ENCODE results near the gene IRAK1.

IRAK1 gene

DNA sequence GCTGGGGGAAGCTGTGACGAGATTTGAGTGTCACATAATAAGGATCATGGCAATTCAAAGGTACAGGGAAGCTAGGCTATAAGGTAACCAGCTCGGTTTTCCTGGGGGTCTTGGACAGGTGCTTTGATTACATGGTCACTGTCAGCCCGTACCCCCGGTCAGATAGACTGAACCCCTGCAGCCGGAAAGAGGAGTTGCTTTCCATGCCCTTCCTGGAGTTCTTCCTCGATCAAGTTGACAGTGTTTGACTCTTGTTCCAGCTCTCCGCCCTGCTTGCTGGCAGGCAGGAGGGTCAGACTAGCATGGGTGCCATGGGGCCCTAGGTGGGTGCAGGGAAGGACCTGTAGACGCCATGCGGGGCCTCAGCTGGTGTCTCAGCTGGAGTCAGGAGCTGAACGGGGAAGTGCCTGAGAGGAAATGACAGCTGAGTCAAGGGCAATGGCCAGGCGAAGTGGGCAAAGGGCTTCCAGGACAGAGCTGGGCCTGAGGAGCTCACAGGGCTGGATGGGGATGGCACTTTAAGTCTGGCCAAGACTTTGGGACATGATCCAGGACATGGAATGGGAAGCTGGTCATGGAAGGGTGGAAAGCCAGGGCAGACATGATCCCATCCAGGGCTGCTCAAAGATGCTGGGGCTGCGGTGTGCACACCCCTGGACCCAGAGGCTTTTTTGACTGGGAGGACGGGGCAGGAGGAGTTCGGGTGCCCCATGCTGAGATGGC lies 45.5 kb downstream of the IRAK1 start:
- Histone ChIP-seq H3K9me2 (replicated peaks; ENCODE audit: control insufficient read depth, low read length) (no peaks in the 10 kb centered on the region), H3K79me2 (ENCODE audit: control insufficient read depth, low read length) (peaks cover 44% of the 10 kb centered on the region), H3K27me3 (ENCODE audit: control insufficient read depth, low read length) (no peaks in the 10 kb centered on the region), H3K4me3 (ENCODE audit: low read length) (peak overlapping the region; percentile 77), H3K27ac (ENCODE audit: low read depth, low read length) (peak overlapping the region; percentile 94), H3K36me3 (ENCODE audit: control insufficient read depth, low read length) (peaks cover 23% of the 10 kb centered on the region), H4K20me1 (ENCODE audit: control insufficient read depth, insufficient read depth, low read depth, low read length) (no peaks in the 10 kb centered on the region), H3F3A (ENCODE audit: control insufficient read depth, insufficient read depth) (0 out of 2 replicates have a peak, but pooled peaks cover 3% of the 10 kb centered on the region), H3K9me3 (ENCODE audit: control insufficient read depth, insufficient read depth, low read length) (no peaks in the 10 kb centered on the region), H3K4me2 (ENCODE audit: low read length) (peak overlapping the region; percentile 91), H3K4me1 (ENCODE audit: control insufficient read depth, low read length) (peaks cover 16% of the 10 kb centered on the region)
- TF ChIP-seq, protein P1, sequence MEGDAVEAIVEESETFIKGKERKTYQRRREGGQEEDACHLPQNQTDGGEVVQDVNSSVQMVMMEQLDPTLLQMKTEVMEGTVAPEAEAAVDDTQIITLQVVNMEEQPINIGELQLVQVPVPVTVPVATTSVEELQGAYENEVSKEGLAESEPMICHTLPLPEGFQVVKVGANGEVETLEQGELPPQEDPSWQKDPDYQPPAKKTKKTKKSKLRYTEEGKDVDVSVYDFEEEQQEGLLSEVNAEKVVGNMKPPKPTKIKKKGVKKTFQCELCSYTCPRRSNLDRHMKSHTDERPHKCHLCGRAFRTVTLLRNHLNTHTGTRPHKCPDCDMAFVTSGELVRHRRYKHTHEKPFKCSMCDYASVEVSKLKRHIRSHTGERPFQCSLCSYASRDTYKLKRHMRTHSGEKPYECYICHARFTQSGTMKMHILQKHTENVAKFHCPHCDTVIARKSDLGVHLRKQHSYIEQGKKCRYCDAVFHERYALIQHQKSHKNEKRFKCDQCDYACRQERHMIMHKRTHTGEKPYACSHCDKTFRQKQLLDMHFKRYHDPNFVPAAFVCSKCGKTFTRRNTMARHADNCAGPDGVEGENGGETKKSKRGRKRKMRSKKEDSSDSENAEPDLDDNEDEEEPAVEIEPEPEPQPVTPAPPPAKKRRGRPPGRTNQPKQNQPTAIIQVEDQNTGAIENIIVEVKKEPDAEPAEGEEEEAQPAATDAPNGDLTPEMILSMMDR (IDR thresholded peaks at IDR 0.05; ENCODE audit: low read depth, low read length, poor library complexity, severe bottlenecking) = no peak
- no peak for TF ChIP-seq EZH2phosphoT487 (IDR thresholded peaks at IDR 0.05; ENCODE audit: borderline replicate concordance, low read length)

DNA sequence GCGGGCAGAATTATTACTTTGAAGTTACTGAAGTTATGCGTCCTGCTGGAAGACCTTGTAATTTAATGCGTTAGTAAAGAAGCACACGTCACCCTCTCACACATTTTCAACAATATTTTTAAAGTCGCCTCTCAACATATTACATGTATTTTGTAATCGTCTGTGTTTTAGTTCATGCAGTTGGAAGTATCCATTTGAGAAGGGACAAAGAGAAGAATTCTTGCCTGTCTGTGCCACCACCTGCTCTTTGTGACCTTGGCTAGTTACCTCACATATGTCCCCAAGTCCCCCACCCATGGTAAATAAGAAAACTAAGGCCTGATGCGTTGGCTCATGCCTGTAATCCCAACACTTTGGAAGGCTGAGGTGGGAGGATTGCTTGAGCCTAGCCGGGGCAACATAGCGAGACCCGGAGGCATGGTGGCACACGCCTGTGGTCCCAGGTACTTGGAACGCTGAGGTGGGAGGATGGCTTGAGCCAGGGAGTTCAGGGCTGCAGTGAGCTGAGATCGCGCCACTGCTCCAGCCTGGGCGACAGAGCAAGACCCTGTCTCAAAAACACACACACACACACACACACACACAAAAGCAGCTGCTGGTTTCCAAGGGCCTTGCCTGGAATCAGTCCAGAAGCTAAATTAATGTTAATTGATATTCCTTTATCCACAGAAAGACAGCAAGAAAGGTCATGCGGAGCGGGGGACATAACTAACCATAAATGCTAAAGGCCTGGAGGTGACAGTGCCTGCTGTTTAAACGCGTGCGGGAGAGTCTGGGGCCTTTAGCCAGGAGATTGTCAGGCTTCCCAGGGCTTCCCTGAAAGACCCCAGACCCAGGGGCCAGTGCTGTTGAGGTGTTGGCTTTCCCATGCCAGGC lies 46.3 kb downstream of the IRAK1 start:
- Histone ChIP-seq H3K27ac (ENCODE audit: low read depth, low read length) (peak overlapping the region; percentile 94), H3F3A (ENCODE audit: control insufficient read depth, insufficient read depth) (0 out of 2 replicates have a peak, but pooled peaks cover 3% of the 10 kb centered on the region), H3K4me1 (ENCODE audit: control insufficient read depth, low read length) (peaks cover 22% of the 10 kb centered on the region), H4K20me1 (ENCODE audit: control insufficient read depth, insufficient read depth, low read depth, low read length) (no peaks in the 10 kb centered on the region; the same call in 1 of the 2 replicates), H3K9me3 (ENCODE audit: control insufficient read depth, insufficient read depth, low read length) (no peaks in the 10 kb centered on the region), H3K79me2 (ENCODE audit: control insufficient read depth, low read length) (peaks cover 52% of the 10 kb centered on the region), H3K27me3 (ENCODE audit: control insufficient read depth, low read length) (no peaks in the 10 kb centered on the region), H3K36me3 (ENCODE audit: control insufficient read depth, low read length) (peaks cover 30% of the 10 kb centered on the region), H3K4me2 (ENCODE audit: low read length) (peak overlapping the region; percentile 91), H3K9me2 (replicated peaks; ENCODE audit: control insufficient read depth, low read length) (no peaks in the 10 kb centered on the region), H3K4me3 (ENCODE audit: low read length) (peak overlapping the region; percentile 77)
- TF ChIP-seq, protein P1 (IDR thresholded peaks at IDR 0.05; ENCODE audit: low read depth, low read length, poor library complexity, severe bottlenecking) = no peak
- TF ChIP-seq EZH2phosphoT487 (IDR thresholded peaks at IDR 0.05; ENCODE audit: borderline replicate concordance, low read length) = no peak

DNA sequence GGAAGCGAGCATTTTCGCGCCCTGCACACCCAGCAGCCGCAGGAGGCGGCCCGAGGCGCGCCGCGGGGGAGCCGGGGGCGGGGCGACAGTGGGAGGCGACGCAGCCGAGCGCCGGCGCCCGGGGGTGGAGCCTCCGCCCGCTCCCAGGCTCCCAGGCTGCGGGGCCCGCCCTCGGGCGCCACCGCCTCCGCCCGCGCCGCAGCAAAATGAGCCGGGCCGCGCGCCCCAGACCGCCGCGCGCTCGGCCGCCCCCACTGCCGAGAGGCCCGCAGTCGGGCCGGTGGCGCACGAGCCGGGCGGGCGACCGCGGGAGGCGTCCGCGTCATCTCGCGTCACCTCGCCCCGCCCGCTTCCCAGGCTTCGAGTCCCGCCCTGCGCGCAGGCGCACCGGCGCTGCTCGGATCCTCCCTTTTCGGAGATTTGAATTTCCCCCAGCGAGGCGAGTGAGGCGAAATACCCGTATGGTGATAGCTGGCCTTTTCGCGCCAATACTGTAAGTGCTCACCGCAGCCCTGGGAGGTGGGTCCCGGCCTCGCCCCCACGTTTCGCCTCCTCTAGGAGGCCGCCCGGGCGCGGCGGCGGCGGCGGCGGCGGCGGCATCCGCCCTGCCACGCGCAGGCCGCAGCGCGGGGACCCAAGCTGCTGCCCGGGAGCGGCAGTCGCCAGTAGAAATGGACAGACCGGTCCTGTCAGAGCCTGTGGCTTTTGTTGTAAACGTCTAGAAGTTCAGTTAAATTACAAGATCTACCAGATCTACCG lies 47.2 kb downstream of the IRAK1 start, which contains the start of gene TMEM187:
Gene TMEM187, plus strand, starts transcription at position 387 of the 759 bp plus-strand sequence. CDS start 9,309 bp downstream, outside the sequence.
- Histone ChIP-seq H3K27ac (ENCODE audit: low read depth, low read length) (peak within 1 kb of the TSS; percentile 96), H3K27me3 (ENCODE audit: control insufficient read depth, low read length) (no peaks in the 10 kb centered on the region), H3K36me3 (ENCODE audit: control insufficient read depth, low read length) (peaks cover 37% of the 10 kb centered on the region), H3K9me3 (ENCODE audit: control insufficient read depth, insufficient read depth, low read length) (no peaks in the 10 kb centered on the region), H3K4me1 (ENCODE audit: control insufficient read depth, low read length) (peaks cover 30% of the 10 kb centered on the region), H3K4me2 (ENCODE audit: low read length) (peak within 1 kb of the TSS; percentile 91), H4K20me1 (ENCODE audit: control insufficient read depth, insufficient read depth, low read depth, low read length) (peaks cover 7% of the 10 kb centered on the region; the same call in 1 of the 2 replicates), H3K9me2 (replicated peaks; ENCODE audit: control insufficient read depth, low read length) (no peaks in the 10 kb centered on the region), H3K4me3 (ENCODE audit: low read length) (peak within 1 kb of the TSS; percentile 94), H3K79me2 (ENCODE audit: control insufficient read depth, low read length) (peaks cover 60% of the 10 kb centered on the region), H3F3A (ENCODE audit: control insufficient read depth, insufficient read depth) (0 out of 2 replicates have a peak, but pooled peaks cover 3% of the 10 kb centered on the region)
- TF ChIP-seq, protein P1 (IDR thresholded peaks at IDR 0.05; ENCODE audit: low read depth, low read length, poor library complexity, severe bottlenecking) = no peak
- TF ChIP-seq EZH2phosphoT487 (IDR thresholded peaks at IDR 0.05; ENCODE audit: borderline replicate concordance, low read length) = no peak

Data from DOHH2 (cell line).